ENCODE measurements around the gene ITGAL.

GRCh38 chr16:30443631-30444030, 28.9 kb upstream of the ITGAL start:
- TF ChIP-seq RAD21 (IDR thresholded peaks at IDR 0.05; ENCODE audit: low read depth), result no peak
- no peak for TF ChIP-seq EP300 (IDR thresholded peaks at IDR 0.05; ENCODE audit: borderline replicate concordance)
- no peak for TF ChIP-seq CREB1 (IDR thresholded peaks at IDR 0.05; ENCODE audit: low read depth)
- no peak for TF ChIP-seq TEAD4 (IDR thresholded peaks at IDR 0.05)
- TF ChIP-seq NFIC (IDR thresholded peaks at IDR 0.05), result no peak
